GM12872 (cell line): ENCODE data around the gene RBM38.

Source experiments
- TF ChIP-seq, protein P1 (sequence below): IDR thresholded peaks from 3 replicates; pipeline ENCODE4 v1.5.1; 2011; ENCODE audit warnings: low read depth, mild to moderate bottlenecking, low read length, moderate library complexity; ENCODE audit not compliant: insufficient read depth

RBM38 gene

DNA sequence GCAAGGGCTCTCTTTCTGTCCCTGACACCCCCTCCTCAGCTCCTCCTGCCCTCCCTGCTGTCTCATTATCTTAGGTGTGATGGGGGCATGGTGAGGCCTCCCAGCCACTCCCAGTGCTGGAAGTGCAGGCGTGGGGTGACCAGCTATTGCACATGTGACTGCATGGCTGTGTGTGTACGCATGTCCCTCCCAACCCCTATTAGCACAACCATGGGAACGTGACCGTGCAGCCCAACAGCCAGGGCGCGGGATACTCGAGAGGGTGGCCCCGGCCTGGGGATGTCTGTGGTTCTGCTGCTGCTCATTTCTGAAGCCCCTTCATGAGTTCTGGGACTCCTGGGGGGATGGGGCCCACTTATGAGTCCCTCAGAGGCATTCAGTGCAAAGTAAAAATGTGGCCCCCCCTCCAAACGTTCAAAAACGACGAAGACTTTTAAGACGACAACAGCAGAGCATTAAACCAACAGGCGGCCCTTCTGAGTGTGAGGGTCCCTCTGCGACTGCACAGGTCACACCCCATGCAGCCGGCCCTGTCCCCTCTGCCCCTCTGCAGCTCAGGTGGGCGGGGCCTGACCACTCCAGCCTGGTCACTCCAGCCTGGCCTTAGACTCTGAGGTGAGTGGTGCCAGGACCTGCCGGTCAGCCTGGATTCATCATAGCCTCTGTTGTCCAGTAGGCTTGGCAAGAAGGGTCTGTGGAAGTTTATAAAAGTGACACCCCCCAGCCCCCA is 51.1 kb downstream of the RBM38 start:
- TF ChIP-seq, protein P1, sequence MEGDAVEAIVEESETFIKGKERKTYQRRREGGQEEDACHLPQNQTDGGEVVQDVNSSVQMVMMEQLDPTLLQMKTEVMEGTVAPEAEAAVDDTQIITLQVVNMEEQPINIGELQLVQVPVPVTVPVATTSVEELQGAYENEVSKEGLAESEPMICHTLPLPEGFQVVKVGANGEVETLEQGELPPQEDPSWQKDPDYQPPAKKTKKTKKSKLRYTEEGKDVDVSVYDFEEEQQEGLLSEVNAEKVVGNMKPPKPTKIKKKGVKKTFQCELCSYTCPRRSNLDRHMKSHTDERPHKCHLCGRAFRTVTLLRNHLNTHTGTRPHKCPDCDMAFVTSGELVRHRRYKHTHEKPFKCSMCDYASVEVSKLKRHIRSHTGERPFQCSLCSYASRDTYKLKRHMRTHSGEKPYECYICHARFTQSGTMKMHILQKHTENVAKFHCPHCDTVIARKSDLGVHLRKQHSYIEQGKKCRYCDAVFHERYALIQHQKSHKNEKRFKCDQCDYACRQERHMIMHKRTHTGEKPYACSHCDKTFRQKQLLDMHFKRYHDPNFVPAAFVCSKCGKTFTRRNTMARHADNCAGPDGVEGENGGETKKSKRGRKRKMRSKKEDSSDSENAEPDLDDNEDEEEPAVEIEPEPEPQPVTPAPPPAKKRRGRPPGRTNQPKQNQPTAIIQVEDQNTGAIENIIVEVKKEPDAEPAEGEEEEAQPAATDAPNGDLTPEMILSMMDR = no peak

- TF ChIP-seq, protein P1 = no peak
Measured at GRCh38 chr20:57442888-57443239, 51.7 kb downstream of the RBM38 start.

- TF ChIP-seq, protein P1 = no peak
Measured at GRCh38 chr20:57443349-57444265, 52.4 kb downstream of the RBM38 start.

- TF ChIP-seq, protein P1 = no peak
Measured at GRCh38 chr20:57444394-57445048, 53.3 kb downstream of the RBM38 start.

GRCh38 chr20:57445298-57445697 is 54.1 kb downstream of the RBM38 start:
- TF ChIP-seq, protein P1 = no peak

- TF ChIP-seq, protein P1 = no peak
Measured at GRCh38 chr20:57445774-57446173, 54.6 kb downstream of the RBM38 start.

- TF ChIP-seq, protein P1 = no peak
Measured at GRCh38 chr20:57448764-57449354, 57.7 kb downstream of the RBM38 start.
